Activated T-cell treated with anti-CD3 and anti-CD28 coated beads for 4 hours (primary cell): Measurements from ENCODE around the gene LPAR2.

Source experiments
- DNase-seq: peaks from one replicate; pipeline ENCODE4 v3.0.0-alpha.2; 2020

Gene LPAR2

DNA sequence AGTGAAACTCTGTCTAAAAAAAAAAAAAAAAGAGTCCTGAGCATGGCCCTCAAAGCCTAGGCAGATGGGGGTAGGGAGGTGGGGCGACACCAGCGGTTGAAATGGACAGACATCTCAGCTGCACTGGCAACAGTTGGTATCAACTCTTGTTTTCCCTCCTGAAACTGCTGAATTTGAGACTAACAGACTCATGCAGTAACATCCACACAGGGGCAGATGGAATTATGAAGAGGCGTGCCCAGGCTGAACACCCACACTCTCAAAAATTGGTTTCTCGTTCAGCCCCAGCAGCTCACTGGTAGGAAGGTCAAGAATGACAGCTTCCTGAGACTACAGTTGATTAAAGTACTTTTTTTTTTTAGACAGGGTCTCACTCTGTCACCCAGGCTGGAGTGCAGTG is 33.6 kb downstream of the LPAR2 start:
- DNase-seq = no peak

DNA sequence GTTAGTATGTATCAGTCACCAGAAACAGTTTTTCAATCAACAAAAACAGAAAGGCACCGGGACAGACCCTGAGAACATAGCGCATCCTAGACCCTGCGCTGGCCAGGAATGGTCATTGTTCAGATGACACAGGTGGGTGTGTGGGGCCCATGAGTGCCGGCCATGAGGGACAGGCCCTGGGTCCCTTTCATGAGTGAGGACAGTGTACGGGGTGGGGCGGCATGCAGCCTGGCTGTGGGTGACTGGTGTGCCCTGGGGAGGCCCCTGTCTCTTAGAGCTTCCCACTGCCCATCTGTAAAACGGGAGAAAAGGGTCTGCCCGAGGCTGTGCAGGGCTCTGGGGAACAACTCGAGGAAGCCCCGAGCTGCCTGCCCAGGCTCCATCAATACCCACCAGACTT is 35.3 kb downstream of the LPAR2 start:
- DNase-seq = no peak

DNA sequence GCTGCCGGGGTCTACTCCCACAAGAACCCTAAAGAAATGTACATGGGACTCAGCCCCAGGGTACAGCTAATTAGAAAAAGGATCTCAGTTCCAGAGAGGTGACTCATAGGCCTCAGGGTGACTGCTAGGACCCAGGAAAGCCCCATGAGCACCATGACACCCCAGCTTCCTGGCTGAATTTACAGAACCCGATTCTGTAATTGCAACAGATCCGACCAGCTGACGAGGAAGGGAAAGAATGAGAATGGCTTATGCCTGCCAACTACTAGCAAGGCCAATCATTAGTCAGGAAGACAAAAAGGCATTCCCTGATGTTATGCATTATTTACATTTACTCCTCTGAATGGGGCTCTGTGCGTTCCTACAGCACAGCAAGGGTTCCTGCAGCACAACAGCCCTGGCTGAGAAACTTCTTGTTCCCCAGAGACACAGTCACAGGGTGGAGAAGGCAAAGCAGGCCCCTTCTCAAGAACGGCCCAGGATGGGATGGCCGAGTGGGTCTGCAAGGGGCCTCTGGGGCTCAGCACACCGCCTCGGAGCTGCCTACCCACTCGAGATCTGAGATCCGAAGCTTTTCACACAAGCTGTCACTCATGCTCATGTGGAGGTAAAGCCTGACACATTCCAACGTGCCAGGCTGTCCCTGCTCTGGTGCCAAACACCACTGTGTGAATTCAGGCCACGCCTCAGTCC is 36.7 kb downstream of the LPAR2 start:
- peak; percentile 51 for DNase-seq

DNA sequence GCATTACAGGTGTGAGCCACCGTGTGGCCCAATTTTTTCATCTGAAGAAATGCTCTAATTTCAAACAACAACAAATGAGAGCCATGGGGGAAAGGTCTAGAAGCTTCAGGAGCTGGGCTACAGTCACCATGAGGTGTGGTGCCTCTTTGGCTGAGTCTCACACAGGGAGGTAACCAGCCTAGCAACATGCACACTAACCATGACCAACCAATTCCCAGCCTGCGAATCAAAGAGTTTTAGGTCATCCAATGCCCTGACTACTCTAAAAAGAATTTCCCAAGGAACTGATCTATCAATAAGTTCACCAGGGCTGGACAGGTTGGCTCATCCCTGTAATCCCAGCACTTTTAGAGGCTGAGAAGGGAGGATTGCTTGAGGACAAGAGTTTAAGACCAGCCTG is 39.5 kb downstream of the LPAR2 start:
- no peak for DNase-seq

DNA sequence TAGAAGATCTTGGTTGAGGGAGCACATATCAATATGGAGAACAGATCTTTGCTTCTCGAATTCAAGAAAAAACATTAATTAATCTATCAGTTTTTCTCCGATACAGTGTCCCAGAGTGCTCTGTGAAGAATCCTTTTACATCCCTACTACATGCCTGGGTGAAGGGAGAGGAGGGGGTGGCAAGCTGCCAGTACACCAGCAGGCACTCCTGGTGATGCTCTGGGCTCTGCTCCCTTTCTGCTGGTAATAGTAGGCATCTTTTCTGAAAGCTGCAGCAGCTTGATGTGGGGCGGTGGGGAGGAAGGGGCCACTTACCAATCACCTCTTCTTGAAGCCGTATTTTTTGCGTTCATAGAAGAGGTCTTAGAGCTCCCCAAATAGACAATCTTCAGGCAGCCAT is 40.2 kb downstream of the LPAR2 start:
- DNase-seq = no peak

DNA sequence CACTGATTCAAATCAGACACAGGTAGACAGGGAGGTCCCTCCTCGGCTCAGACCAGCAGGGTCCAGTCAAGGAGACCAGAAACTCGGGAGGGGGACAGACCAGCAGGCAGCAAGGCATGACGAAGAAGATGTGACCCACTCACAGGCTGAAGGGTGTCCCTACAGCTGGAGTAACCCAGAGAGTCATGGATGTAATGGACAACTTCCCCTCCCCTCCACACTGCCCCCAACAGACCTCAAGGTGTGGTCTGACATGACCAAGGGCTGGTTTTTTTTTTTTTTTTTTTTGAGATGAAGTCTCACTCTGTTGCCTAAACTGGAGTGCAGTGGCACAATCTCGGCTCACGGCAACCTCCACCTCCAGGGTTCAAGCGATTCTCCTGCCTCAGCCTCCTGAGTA is 43.7 kb downstream of the LPAR2 start:
- no peak for DNase-seq

DNA sequence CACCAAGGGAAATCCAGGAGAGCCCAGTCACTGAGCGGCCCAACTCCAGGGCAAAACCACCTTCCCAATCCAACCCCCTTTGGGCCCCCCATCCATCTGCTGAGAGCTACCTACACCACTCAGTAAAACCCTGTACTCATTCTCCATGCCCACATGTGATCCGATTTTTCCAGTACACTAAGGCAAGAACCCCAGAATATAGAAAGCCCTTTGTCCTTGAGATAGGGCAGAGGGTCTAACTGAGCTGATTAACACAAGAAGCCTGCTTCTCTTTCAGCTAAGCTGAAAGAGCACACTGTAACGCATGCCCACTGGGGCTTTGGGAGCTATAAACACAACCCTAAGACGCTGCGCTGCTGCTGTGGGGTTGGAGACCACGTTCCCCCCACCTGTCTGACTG is 45.5 kb downstream of the LPAR2 start:
- DNase-seq = no peak

DNA sequence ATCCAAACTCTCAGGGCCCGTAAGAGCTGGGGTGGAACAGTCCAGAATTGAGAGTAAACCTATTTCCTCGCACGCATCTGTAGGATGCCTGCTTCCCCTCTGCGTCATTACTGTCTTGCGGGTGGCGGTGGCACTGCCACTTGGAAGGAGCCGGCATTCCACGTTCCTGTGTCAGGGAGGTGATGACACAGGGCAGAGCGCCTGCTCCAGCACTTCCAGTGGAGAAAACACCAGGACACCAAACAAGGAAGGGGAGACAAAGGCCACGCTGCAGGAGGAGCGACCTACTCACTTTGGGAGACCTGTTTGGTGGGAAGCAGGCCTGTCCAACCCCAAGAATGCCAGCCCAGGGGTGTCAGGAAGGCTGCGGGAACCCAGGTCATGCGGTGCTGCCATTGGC is 46.6 kb downstream of the LPAR2 start:
- no peak for DNase-seq

DNA sequence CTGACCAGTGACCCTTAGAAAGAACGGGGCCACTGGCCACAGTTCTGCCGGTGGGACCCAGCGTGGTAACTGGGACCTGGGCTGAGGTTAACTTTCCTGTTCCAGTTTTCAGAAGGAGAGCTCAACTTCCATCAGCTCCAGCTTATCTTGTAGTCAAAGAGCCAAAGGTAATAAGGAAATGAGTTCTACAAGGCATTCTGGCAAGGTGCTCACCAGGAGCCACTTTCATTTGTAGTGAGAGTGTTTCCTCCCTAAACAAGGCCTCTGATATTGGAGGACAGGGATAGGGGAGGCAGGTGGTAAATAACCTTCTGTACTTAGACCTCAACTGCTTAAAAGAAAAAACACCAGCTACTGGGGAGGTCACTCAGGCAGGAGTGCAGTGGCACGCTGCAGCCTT is 47.6 kb downstream of the LPAR2 start:
- no peak for DNase-seq

DNA sequence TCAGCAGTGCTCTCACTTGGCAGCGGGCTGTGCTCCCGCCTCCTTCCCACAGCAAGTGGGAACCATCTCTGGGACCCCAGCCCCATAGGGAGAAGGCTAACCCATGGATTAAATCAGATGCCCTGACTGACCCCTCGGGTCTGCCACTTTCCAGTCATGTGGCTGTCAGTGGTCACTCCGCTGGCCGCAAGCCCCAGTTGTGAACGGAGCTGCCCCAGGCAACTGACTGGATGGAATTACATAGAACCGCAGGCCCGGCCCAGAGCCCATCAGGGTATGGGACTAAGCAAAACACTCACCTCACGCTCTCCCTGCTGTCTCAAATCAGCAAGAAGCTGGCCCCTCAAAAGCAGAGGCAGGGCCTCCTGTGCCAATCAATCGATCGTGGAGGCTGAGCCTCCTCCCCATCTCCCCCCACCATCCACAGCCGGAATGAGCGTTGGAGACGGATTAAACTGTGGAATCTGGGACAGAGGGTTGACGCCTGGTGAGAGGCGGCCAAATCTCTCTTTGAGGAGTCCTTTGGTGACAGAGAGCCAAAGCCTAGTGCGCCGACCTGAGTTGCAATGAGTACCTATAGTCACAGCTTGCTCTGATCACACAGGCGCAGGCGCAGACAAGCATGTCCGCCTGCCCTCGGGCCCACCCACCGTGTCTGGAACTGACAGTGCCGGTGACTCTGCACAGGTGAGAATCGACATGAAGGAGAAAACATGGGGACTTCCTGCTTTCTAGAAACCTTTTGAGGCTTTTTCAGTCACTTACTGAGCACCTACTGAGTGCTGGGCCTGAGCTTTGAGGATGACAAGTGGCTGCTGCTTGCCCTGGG is 48.3 kb downstream of the LPAR2 start:
- DNase-seq = no peak

DNA sequence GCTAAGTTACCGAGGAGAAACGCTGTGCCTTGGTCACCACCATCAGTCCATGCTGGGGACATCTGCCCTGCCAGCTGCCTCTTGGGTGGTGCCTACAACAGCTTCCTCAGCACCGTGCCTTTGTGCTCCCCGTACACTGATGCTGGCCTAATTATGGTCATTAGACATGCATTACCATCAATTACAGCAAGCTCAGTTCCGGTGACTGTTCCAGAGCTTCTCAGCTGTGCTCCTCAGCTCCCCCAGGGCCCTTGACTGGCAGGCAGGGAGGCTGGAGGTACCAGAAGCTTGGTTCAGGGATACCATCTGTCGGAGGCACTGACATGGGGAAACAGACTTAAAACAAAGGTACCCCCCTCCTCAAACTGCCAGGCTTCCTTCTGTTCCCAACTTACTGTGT is 49.8 kb downstream of the LPAR2 start:
- DNase-seq = no peak

DNA sequence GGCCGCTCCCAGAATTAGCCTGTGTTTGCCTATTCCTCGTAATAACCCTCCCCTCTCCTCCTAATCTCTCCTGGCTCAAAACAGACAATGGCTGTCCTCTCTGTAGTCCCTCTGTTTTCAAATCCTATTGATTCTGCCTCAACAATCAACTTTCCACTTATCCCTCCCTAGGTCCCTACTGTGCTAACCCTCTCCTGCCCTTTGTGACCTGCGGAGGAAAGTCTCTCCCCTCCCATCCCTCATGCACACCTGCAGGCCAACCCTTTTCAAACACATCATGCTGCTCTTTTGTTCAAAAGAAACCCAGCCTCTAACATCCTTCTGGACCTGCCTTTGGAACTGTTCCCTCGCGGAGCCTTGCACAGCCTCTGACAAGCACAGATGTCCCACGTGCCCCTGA is 52.6 kb downstream of the LPAR2 start:
- no peak for DNase-seq
